IMR-90 (cell line): ENCODE data around the gene MPRIP. TPM values are rescaled to one million over a fixed set of nuclear protein-coding genes. Genes with fewer than 3 reads are reported as not detected.

Experiments used
- ATAC-seq: fragments of 200-7000 bp; cut with Tn5 transposase; 2 replicates; pipeline ENCODE4 v1.9.1; 2020; ENCODE audit warnings: low read depth, mild to moderate bottlenecking, moderate library complexity
- BruUV-seq: library from RNA; stranded (reverse); fragments of 400-500 nt; replicated peaks from 2 replicates; lab custom pipeline; 2021; lab: Mats Ljungman, UMichigan
- CTCF ChIA-PET: fragments of 300-600 bp; formaldehyde crosslinking; extraction: SDS; loops from one replicate; lab custom pipeline; 2021; ENCODE audit warnings: antibody characterized with exemption; lab: Yijun Ruan, JAX
- POLR2A ChIA-PET: fragments of 300-600 bp; sonication (Branson Sonifier 250); formaldehyde crosslinking; loops from one replicate; lab custom pipeline; 2022; ENCODE audit warnings: antibody characterized with exemption; ENCODE audit not compliant: unreplicated experiment; lab: Charles Lee
- DNase-seq: peaks from one replicate; pipeline ENCODE4 v3.0.0; 2013
- H2AFZ ChIP-seq: replicated peaks from 2 replicates; pipeline ENCODE3; 2013; ENCODE audit warnings: low read length, mild to moderate bottlenecking; ENCODE audit not compliant: poor library complexity
- H2AK5ac ChIP-seq: 2 replicates; pipeline ENCODE4 v1.6.1; 2013; ENCODE audit warnings: low read depth, low read length, inconsistent platforms
- H2AK9ac ChIP-seq: replicated peaks from 2 replicates; pipeline ENCODE3; 2013; ENCODE audit warnings: mild to moderate bottlenecking, low read depth, low read length, moderate library complexity; ENCODE audit not compliant: poor library complexity
- H2BK120ac ChIP-seq: 2 replicates; pipeline ENCODE4 v1.6.1; 2013; ENCODE audit warnings: low read depth, low read length, inconsistent platforms
- H2BK15ac ChIP-seq: 3 replicates; pipeline ENCODE4 v1.6.1; 2013; ENCODE audit warnings: low read depth, low read length, inconsistent platforms
- H2BK20ac ChIP-seq: 2 replicates; pipeline ENCODE4 v1.6.1; 2013; ENCODE audit warnings: low read depth, mild to moderate bottlenecking, inconsistent platforms, low read length, moderate library complexity
- H2BK5ac ChIP-seq: 2 replicates; pipeline ENCODE4 v1.6.1; 2013; ENCODE audit warnings: mild to moderate bottlenecking, low read depth, low read length, inconsistent platforms; ENCODE audit not compliant: poor library complexity, severe bottlenecking
- H3K14ac ChIP-seq: replicated peaks from 2 replicates; pipeline ENCODE4 v1.6.1; 2013; ENCODE audit warnings: low read depth, low read length, inconsistent platforms
- H3K18ac ChIP-seq: 2 replicates; pipeline ENCODE4 v1.6.1; 2013; ENCODE audit warnings: low read depth, low read length, control low read depth
- H3K23ac ChIP-seq: 2 replicates; pipeline ENCODE4 v1.6.1; 2013; ENCODE audit warnings: low read depth, low read length, inconsistent platforms
- H3K27ac ChIP-seq: 2 replicates; pipeline ENCODE4 v1.5.1; 2013; ENCODE audit warnings: mild to moderate bottlenecking, control low read depth, low read length; ENCODE audit not compliant: insufficient read depth
- H3K27me3 ChIP-seq: 2 replicates; pipeline ENCODE4 v1.6.1; 2013; ENCODE audit warnings: low read length; ENCODE audit not compliant: control insufficient read depth, insufficient read depth
- H3K36me3 ChIP-seq: 2 replicates; pipeline ENCODE4 v1.6.1; 2013; ENCODE audit warnings: low read length, mixed read lengths; ENCODE audit not compliant: control insufficient read depth, insufficient read depth
- H3K4ac ChIP-seq: 2 replicates; pipeline ENCODE4 v1.6.1; 2013; ENCODE audit warnings: low read depth, low read length, inconsistent platforms
- H3K4me1 ChIP-seq: 2 replicates; pipeline ENCODE4 v1.6.1; 2013; ENCODE audit warnings: low read length, mixed read lengths; ENCODE audit not compliant: control insufficient read depth, insufficient read depth
- H3K4me2 ChIP-seq: 2 replicates; pipeline ENCODE4 v1.6.1; 2013; ENCODE audit warnings: low read depth, mild to moderate bottlenecking, control low read depth, low read length, moderate library complexity
- H3K4me3 ChIP-seq: 2 replicates; pipeline ENCODE4 v1.5.1; 2013; ENCODE audit warnings: low read depth, mild to moderate bottlenecking, control low read depth, low read length, moderate library complexity; ENCODE audit not compliant: insufficient read depth
- H3K56ac ChIP-seq: 2 replicates; pipeline ENCODE4 v1.6.1; 2013; ENCODE audit warnings: low read length, inconsistent platforms; ENCODE audit not compliant: insufficient read depth; ENCODE audit errors: extremely low read depth
- H3K79me1 ChIP-seq, 2 experiments: 2 replicates each; pipeline ENCODE4 v1.6.1; 2013; ENCODE audit warnings: low read length in 2 of 2, inconsistent platforms in 1 of 2, low read depth in 1 of 2
- H3K9ac ChIP-seq: 2 replicates; pipeline ENCODE4 v1.6.1; 2013; ENCODE audit warnings: low read depth, low read length, control low read depth
- H3K9me1 ChIP-seq: 2 replicates; pipeline ENCODE4 v1.6.1; 2013; ENCODE audit warnings: low read length, inconsistent platforms; ENCODE audit not compliant: insufficient read depth
- H3K9me3 ChIP-seq: 2 replicates; pipeline ENCODE4 v1.6.1; 2013; ENCODE audit warnings: low read length; ENCODE audit not compliant: control insufficient read depth, insufficient read depth
- H4K20me1 ChIP-seq: 2 replicates; pipeline ENCODE4 v1.6.1; 2013; ENCODE audit warnings: low read length, inconsistent platforms; ENCODE audit not compliant: insufficient read depth
- H4K5ac ChIP-seq: 2 replicates; pipeline ENCODE4 v1.6.1; 2013; ENCODE audit warnings: mild to moderate bottlenecking, low read depth, low read length, control low read depth
- H4K8ac ChIP-seq, 2 experiments: 2 replicates each; pipeline ENCODE4 v1.6.1; 2013; ENCODE audit warnings: low read depth in 2 of 2, low read length in 2 of 2, control low read depth in 1 of 2, inconsistent platforms in 1 of 2
- H4K91ac ChIP-seq: 2 replicates; pipeline ENCODE4 v1.6.1; 2013; ENCODE audit warnings: low read depth, low read length, inconsistent platforms; ENCODE audit not compliant: insufficient read depth
- BHLHE40 ChIP-seq: fragments of 150-350 bp; IDR thresholded peaks from 2 replicates; pipeline ENCODE4 v1.6.1; 2016; ENCODE audit warnings: mild to moderate bottlenecking, low read depth, low read length
- FOS ChIP-seq: fragments of 150-350 bp; IDR thresholded peaks from 2 replicates; pipeline ENCODE4 v1.6.1; 2016; ENCODE audit warnings: low read depth, low read length
- MAFK ChIP-seq: IDR thresholded peaks from 2 replicates; pipeline ENCODE4 v1.6.1; 2012; ENCODE audit warnings: low read depth, low read length, improper control_type of control experiment
- MAZ ChIP-seq: IDR thresholded peaks from 2 replicates; pipeline ENCODE4 v1.6.1; 2012; ENCODE audit warnings: low read depth, mild to moderate bottlenecking, low read length, improper control_type of control experiment, moderate library complexity, borderline replicate concordance
- MXI1 ChIP-seq: IDR thresholded peaks from 2 replicates; pipeline ENCODE4 v1.6.1; 2012; ENCODE audit warnings: low read depth, mild to moderate bottlenecking, low read length, moderate library complexity, borderline replicate concordance
- POLR2A ChIP-seq: IDR thresholded peaks from 2 replicates; pipeline ENCODE4 v1.6.1; 2012; ENCODE audit warnings: mild to moderate bottlenecking, low read depth, low read length
- RCOR1 ChIP-seq: IDR thresholded peaks from 2 replicates; pipeline ENCODE4 v1.6.1; 2012; ENCODE audit warnings: mild to moderate bottlenecking, low read length, improper control_type of control experiment; ENCODE audit not compliant: insufficient replicate concordance
- RFX5 ChIP-seq: IDR thresholded peaks from 2 replicates; pipeline ENCODE4 v1.8.0; 2012; ENCODE audit warnings: low read depth, mild to moderate bottlenecking, low read length, moderate library complexity
- SMC3 ChIP-seq: fragments of 150-350 bp; IDR thresholded peaks from 2 replicates; pipeline ENCODE4 v1.6.1; 2016; ENCODE audit warnings: low read depth, mild to moderate bottlenecking, antibody characterized with exemption, low read length, moderate library complexity
- WGBS, 2 experiments: methylation state at CpG; one replicate each; pipeline versions ENCODE4 v1.1.5 to v1.1.7; 2013; ENCODE audit warnings: missing lambda C conversion rate in 2 of 2; ENCODE audit not compliant: insufficient read length in 1 of 2; ENCODE audit errors: extremely low coverage in 2 of 2; 5-methylcytosine and 5-hydroxymethylcytosine counted together
- dilution Hi-C: fragments of 300-500 bp; cut with HindIII; formaldehyde crosslinking; loops from one replicate; pipeline ENCODE4 v1.14.3; 2018; ENCODE audit warnings: low sequenced_read_pairs; ENCODE audit not compliant: unreplicated experiment
- in situ Hi-C: fragments of 300-500 bp; cut with MboI; formaldehyde crosslinking; loops from 3 replicates; pipeline ENCODE4 v1.14.3; 2019; ENCODE audit warnings: low sequenced_read_pairs, inconsistent platforms, mixed read lengths
- intact Hi-C: fragments of 100-400 bp; cut with micrococcal nuclease; formaldehyde crosslinking; loops from 2 replicates; pipeline ENCODE4 v1.10.0; 2022
- polyA plus RNA-seq, 3 experiments: library from polyadenylated mRNA; depleted of rRNA; stranded (reverse); fragments of >200 nt; gene quantifications; 2 replicates each; pipeline ENCODE4 v1.2.3, GENCODE V29; 2012; ENCODE audit warnings: low replicate concordance in 1 of 3
- total RNA-seq: library from RNA; depleted of rRNA; stranded (reverse); fragments of >200 nt; gene quantifications from 2 replicates; pipeline ENCODE4 v1.2.3, GENCODE V29; 2012
- TF ChIP-seq, protein P1 (sequence below): fragments of 150-350 bp; IDR thresholded peaks from 2 replicates; pipeline ENCODE4 v1.6.1; 2016; ENCODE audit warnings: low read depth, mild to moderate bottlenecking, low read length, moderate library complexity, borderline replicate concordance
- TF ChIP-seq, protein P2 (sequence below): conservative IDR thresholded peaks from 2 replicates; pipeline ENCODE4 v1.5.1; 2012; ENCODE audit warnings: mild to moderate bottlenecking, low read depth, low read length, improper control_type of control experiment
- TF ChIP-seq, protein P3 (sequence below): fragments of 150-350 bp; IDR thresholded peaks from 2 replicates; pipeline ENCODE4 v1.6.1; 2017; ENCODE audit warnings: mild to moderate bottlenecking, antibody characterized with exemption, low read length, low read depth

The MPRIP gene
- total and polyA plus RNA-seq, 2 of the 4 experiments (the other 2 are of a cell fraction), result 111 to 149 TPM

DNA sequence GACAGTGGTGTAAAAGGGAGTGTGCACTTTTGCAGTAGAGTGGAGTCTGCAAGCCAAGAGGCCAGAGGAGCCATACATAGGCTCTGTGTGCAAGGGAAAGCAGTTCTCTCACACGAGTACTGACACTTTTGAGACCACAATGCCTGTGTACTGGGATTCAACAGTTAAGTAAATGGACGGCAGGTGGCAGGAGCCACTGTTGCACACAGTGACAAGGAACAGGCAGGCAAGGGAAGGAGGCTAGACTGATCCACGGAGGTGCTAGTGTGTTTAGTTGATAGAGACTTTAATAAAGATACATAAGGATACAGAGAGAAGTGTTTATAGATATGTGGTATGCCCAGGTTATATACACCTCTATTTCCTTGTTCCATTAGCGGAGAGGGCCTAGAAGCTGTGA is 67.0 kb downstream of the MPRIP start:
- H3K18ac ChIP-seq, result no peak overlapping the region
- no peak overlapping the region for H3K4me3 ChIP-seq
- BruUV-seq, result no TSS peak
- H2BK120ac ChIP-seq, result no peak overlapping the region
- H4K8ac ChIP-seq, result peak overlapping the region in 1 of 2 experiments; percentile 17; a peak in 1 of 4 replicates
- no peak overlapping the region for H3K9ac ChIP-seq
- in situ Hi-C loops (no loop called here), dilution Hi-C loops (no loop called here), intact Hi-C loops (loop anchor here (5.0 to 10.0 kb wide), 2 partner anchors 37 to 104 kb away; no protein-coding TSS in a partner anchor)
- H3K27ac ChIP-seq, result peak overlapping the region; percentile 35; the same call in 1 of the 2 replicates
- ChIA-PET CTCF (interaction anchor here (0.6 to 1.1 kb wide), 2 partner anchors 8 to 222 kb away, joined by 3 to 6 read pairs; no protein-coding TSS in a partner anchor), POLR2A (no interaction called here)
- H2BK5ac ChIP-seq, result no peak overlapping the region
- H4K91ac ChIP-seq, result no peak overlapping the region
- no peak overlapping the region; the same call in 1 of the 2 replicates for H3K4me2 ChIP-seq
- WGBS, 2 experiments, result no CpG with 5 or more reads among the region's 4 CpGs
- H2AK9ac ChIP-seq, result no peak overlapping the region
- H3K14ac ChIP-seq, result 0 out of 2 replicates have a peak overlapping the region, but pooled peaks have one; percentile 36
- H4K5ac ChIP-seq, result no peak overlapping the region
- peaks cover 49 to 98% of the 10 kb centered on the region in 2 experiments for H3K79me1 ChIP-seq
- H2AK5ac ChIP-seq, result peak overlapping the region; percentile 45; the same call in 1 of the 2 replicates
- no peak overlapping the region for H2BK15ac ChIP-seq
- H2AFZ ChIP-seq, result no peak overlapping the region
- no peak overlapping the region for H3K56ac ChIP-seq
- peak overlapping the region; percentile 44; the same call in 1 of the 2 replicates for H3K23ac ChIP-seq
- ATAC-seq, result no peak
- no peak overlapping the region for H3K4ac ChIP-seq
- TF ChIP-seq MAZ (no peak), MAFK (no peak), FOS (no peak), MXI1 (no peak), SMC3 (no peak), RCOR1 (no peak), POLR2A (no peak), BHLHE40 (no peak), RFX5 (no peak)
- TF ChIP-seq, protein P1, sequence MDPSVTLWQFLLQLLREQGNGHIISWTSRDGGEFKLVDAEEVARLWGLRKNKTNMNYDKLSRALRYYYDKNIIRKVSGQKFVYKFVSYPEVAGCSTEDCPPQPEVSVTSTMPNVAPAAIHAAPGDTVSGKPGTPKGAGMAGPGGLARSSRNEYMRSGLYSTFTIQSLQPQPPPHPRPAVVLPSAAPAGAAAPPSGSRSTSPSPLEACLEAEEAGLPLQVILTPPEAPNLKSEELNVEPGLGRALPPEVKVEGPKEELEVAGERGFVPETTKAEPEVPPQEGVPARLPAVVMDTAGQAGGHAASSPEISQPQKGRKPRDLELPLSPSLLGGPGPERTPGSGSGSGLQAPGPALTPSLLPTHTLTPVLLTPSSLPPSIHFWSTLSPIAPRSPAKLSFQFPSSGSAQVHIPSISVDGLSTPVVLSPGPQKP, result no peak
- TF ChIP-seq, protein P2, sequence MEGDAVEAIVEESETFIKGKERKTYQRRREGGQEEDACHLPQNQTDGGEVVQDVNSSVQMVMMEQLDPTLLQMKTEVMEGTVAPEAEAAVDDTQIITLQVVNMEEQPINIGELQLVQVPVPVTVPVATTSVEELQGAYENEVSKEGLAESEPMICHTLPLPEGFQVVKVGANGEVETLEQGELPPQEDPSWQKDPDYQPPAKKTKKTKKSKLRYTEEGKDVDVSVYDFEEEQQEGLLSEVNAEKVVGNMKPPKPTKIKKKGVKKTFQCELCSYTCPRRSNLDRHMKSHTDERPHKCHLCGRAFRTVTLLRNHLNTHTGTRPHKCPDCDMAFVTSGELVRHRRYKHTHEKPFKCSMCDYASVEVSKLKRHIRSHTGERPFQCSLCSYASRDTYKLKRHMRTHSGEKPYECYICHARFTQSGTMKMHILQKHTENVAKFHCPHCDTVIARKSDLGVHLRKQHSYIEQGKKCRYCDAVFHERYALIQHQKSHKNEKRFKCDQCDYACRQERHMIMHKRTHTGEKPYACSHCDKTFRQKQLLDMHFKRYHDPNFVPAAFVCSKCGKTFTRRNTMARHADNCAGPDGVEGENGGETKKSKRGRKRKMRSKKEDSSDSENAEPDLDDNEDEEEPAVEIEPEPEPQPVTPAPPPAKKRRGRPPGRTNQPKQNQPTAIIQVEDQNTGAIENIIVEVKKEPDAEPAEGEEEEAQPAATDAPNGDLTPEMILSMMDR, result no peak
- TF ChIP-seq, protein P3, sequence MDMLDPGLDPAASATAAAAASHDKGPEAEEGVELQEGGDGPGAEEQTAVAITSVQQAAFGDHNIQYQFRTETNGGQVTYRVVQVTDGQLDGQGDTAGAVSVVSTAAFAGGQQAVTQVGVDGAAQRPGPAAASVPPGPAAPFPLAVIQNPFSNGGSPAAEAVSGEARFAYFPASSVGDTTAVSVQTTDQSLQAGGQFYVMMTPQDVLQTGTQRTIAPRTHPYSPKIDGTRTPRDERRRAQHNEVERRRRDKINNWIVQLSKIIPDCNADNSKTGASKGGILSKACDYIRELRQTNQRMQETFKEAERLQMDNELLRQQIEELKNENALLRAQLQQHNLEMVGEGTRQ, result no peak
- H3K9me1 ChIP-seq, result peaks cover 61% of the 10 kb centered on the region
- H3K27me3 ChIP-seq, result no peaks in the 10 kb centered on the region
- H3K9me3 ChIP-seq, result no peaks in the 10 kb centered on the region
- H3K36me3 ChIP-seq, result no peaks in the 10 kb centered on the region; the same call in 1 of the 2 replicates
- peaks cover 31% of the 10 kb centered on the region for H3K4me1 ChIP-seq
- DNase-seq, result no peak
- H4K20me1 ChIP-seq, result peaks cover 99% of the 10 kb centered on the region
- no peak overlapping the region for H2BK20ac ChIP-seq
